HepG2 (cell line): Measurements from ENCODE around the gene SPOPL. TPM values are rescaled to one million over a fixed set of nuclear protein-coding genes. Genes with fewer than 3 reads are reported as not detected.
A peak's percentile ranks its signal among the peaks of the same experiment; 100 is the strongest.

Source experiments
- NFAT5 ChIP-seq: sonication (generic); formaldehyde crosslinking; IDR thresholded peaks from 2 replicates; pipeline ENCODE4 v1.4.0; 2020; ENCODE audit warnings: missing genetic modification reagents
- PCBP1 ChIP-seq: fragments of 200-400 bp; formaldehyde crosslinking; IDR thresholded peaks from 2 replicates; pipeline ENCODE4 v1.6.1; 2017; ENCODE audit warnings: mild to moderate bottlenecking, low read depth, low read length, borderline replicate concordance
- RBAK ChIP-seq: sonication (generic); formaldehyde crosslinking; IDR thresholded peaks from 2 replicates; pipeline ENCODE4 v1.5.1; 2020; ENCODE audit warnings: mild to moderate bottlenecking, missing genetic modification reagents
- REST ChIP-seq, 2 experiments: IDR thresholded peaks; 2 replicates each; pipeline ENCODE4 v1.6.1; 2011 to 2012; ENCODE audit warnings: low read length in 2 of 2, borderline replicate concordance in 1 of 2, low read depth in 1 of 2, mild to moderate bottlenecking in 1 of 2, moderate library complexity in 1 of 2
- ZNF180 ChIP-seq: sonication (generic); formaldehyde crosslinking; IDR thresholded peaks from 2 replicates; pipeline ENCODE4 v1.4.0; 2020; ENCODE audit warnings: low read depth, missing genetic modification reagents, borderline replicate concordance
- ZNF33B ChIP-seq: sonication (generic); formaldehyde crosslinking; IDR thresholded peaks from 2 replicates; pipeline ENCODE4 v1.5.1; 2020; ENCODE audit warnings: mild to moderate bottlenecking, missing genetic modification reagents
- ZNF747 ChIP-seq: sonication (generic); formaldehyde crosslinking; IDR thresholded peaks from 2 replicates; pipeline ENCODE4 v1.8.1; 2023; ENCODE audit warnings: missing genetic modification reagents, mild to moderate bottlenecking, borderline replicate concordance
- ZSCAN29 ChIP-seq: sonication (generic); formaldehyde crosslinking; conservative IDR thresholded peaks from 2 replicates; pipeline ENCODE4 v1.4.0; 2020; ENCODE audit warnings: mild to moderate bottlenecking, missing genetic modification reagents
- ZUFSP ChIP-seq: sonication (generic); formaldehyde crosslinking; IDR thresholded peaks from 2 replicates; pipeline ENCODE4 v1.9.0; 2021; ENCODE audit warnings: missing genetic modification reagents, mild to moderate bottlenecking, borderline replicate concordance
- polyA plus RNA-seq, 8 experiments: library from polyadenylated mRNA; depleted of rRNA in 3 of 8; stranded (reverse) in 7 of 8; unstranded in 1 of 8; fragments of >200 nt; fragmentation: Illumina TruSeq in 4 of 8; extraction: Trizol in 4 of 8; gene quantifications; 2 replicates each; pipeline versions ENCODE4 v1.2.1 to v1.2.3, GENCODE V29; 2011 to 2016; ENCODE audit warnings: low read depth in 4 of 8, missing spikeins in 1 of 8, mixed read lengths in 1 of 8; ENCODE audit not compliant: insufficient read depth in 1 of 8
- total RNA-seq, 5 experiments: library from RNA; depleted of rRNA; stranded (reverse); fragments of >200 nt; fragmentation: Illumina TruSeq; extraction: Trizol; gene quantifications; 2 replicates each; pipeline ENCODE4 v1.2.3, GENCODE V29; 2016; ENCODE audit warnings: low read depth in 1 of 5
- TF ChIP-seq, protein P1 (sequence below): sonication (generic); formaldehyde crosslinking; IDR thresholded peaks from 2 replicates; pipeline ENCODE4 v1.8.0; 2022; ENCODE audit warnings: mild to moderate bottlenecking, missing genetic modification reagents, moderate library complexity
- TF ChIP-seq, protein P2 (sequence below): sonication (generic); formaldehyde crosslinking; IDR thresholded peaks from 2 replicates; pipeline ENCODE4 v1.5.0; 2020; ENCODE audit warnings: missing genetic modification reagents

SPOPL gene
- total and polyA plus RNA-seq, 2 of the 13 experiments (the other 11 are each of a cell fraction or from before 2014, with no cell fraction given), result 12.6 to 51.6 TPM

DNA sequence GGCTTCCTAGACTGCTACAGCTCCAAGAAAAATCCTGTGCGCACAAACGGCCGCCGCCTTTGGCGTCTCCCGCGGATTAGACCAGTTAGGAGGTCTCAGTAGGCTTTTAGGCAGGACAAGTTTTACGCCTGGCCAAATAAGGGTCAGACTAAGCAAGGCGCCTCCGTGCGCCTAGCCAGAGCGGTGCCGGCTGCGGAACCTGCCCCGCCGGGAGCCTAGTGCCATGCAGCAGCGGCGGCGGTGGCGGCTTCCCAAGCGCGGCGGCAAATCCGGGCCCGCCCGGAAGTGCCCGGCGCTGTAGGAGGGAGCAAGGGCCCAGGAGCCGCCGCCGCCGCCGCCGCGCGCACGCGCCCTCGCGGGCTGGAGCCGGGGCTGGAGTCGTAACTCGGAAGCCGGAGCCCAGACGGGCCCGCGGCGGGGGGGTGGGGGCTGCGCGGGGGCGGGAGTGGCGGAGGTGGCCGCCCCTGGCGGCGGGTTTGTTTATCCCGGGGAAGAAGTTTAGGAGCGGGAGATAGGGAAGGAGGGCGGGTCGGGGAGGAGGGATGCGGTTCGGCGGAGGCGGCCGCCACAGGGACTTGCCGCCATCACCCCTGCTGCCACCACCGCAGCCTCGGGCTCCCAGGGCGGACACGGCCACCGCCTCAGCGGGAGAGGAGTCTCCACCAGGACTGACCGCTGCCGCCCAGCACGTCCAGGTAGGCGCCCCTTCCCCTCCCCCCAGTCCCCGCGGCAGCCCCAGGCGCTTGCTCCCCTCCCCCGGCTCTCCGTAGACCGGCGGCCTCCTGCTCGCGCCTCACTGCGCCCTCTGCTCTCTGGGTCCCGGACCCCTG, at the start of gene SPOPL (continued):
- TF ChIP-seq NFAT5 (CRISPR knock-in tag), result no peak
- peak; percentile 70; the same call in 1 of the 2 replicates for TF ChIP-seq ZNF747 (CRISPR knock-in tag)
- TF ChIP-seq ZNF33B (CRISPR knock-in tag), result peak; percentile 95; the same call in 1 of the 2 replicates
- TF ChIP-seq, protein P1, sequence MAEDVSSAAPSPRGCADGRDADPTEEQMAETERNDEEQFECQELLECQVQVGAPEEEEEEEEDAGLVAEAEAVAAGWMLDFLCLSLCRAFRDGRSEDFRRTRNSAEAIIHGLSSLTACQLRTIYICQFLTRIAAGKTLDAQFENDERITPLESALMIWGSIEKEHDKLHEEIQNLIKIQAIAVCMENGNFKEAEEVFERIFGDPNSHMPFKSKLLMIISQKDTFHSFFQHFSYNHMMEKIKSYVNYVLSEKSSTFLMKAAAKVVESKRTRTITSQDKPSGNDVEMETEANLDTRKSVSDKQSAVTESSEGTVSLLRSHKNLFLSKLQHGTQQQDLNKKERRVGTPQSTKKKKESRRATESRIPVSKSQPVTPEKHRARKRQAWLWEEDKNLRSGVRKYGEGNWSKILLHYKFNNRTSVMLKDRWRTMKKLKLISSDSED (CRISPR knock-in tag), result no peak
- TF ChIP-seq ZSCAN29 (CRISPR knock-in tag), result 0 out of 2 replicates have a peak, but pooled peaks have one; percentile 42
- TF ChIP-seq PCBP1, result peak; percentile 92; the same call in 1 of the 2 replicates
- TF ChIP-seq ZNF180 (CRISPR knock-in tag), result 0 out of 2 replicates have a peak, but pooled peaks have one; percentile 42
- TF ChIP-seq REST (IDR thresholded peaks at IDR 0.05; ENCODE audit: borderline replicate concordance in 1 of 2, low read depth in 1 of 2, low read length in 2 of 2), result peak in 1 of 2 experiments; percentile 55; a peak in 1 of 4 replicates
- TF ChIP-seq RBAK (CRISPR knock-in tag), result no peak
- no peak for TF ChIP-seq ZUFSP
- TF ChIP-seq, protein P2, sequence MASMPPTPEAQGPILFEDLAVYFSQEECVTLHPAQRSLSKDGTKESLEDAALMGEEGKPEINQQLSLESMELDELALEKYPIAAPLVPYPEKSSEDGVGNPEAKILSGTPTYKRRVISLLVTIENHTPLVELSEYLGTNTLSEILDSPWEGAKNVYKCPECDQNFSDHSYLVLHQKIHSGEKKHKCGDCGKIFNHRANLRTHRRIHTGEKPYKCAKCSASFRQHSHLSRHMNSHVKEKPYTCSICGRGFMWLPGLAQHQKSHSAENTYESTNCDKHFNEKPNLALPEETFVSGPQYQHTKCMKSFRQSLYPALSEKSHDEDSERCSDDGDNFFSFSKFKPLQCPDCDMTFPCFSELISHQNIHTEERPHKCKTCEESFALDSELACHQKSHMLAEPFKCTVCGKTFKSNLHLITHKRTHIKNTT (CRISPR knock-in tag), result no peak
